Kidney epithelial cell (primary cell): ENCODE measurements around the gene CCDC88C. TPM values are rescaled to one million over a fixed set of nuclear protein-coding genes. Genes with fewer than 3 reads are reported as not detected.
A peak's percentile ranks its signal among the peaks of the same experiment; 100 is the strongest.

Experiments
- DNase-seq: peaks from one replicate; pipeline ENCODE4 v3.0.0-alpha.2; 2010; ENCODE audit warnings: low read depth
- H3K27me3 ChIP-seq: 2 replicates; pipeline ENCODE4 v1.6.0; 2011; ENCODE audit warnings: low read length; ENCODE audit not compliant: control insufficient read depth, insufficient read depth
- H3K36me3 ChIP-seq: 2 replicates; pipeline ENCODE4 v1.5.1; 2011; ENCODE audit warnings: low read length; ENCODE audit not compliant: control insufficient read depth, insufficient read depth
- H3K4me3 ChIP-seq: 2 replicates; pipeline ENCODE4 v1.5.1; 2011; ENCODE audit warnings: low read depth, mild to moderate bottlenecking, control low read depth, low read length
- total RNA-seq: library from RNA; depleted of rRNA; stranded (reverse); fragments of >200 nt; gene quantifications from 2 replicates; pipeline ENCODE4 v1.2.3, GENCODE V29; 2015
- TF ChIP-seq, protein P1 (sequence below): IDR thresholded peaks from 2 replicates; pipeline ENCODE4 v1.5.1; 2011; ENCODE audit warnings: mild to moderate bottlenecking, moderate library complexity, low read length, control low read depth, inconsistent platforms; ENCODE audit not compliant: insufficient read depth, poor library complexity, severe bottlenecking

CCDC88C gene
- total RNA-seq, 1 donor from 2014 or later = 22.4 TPM

DNA sequence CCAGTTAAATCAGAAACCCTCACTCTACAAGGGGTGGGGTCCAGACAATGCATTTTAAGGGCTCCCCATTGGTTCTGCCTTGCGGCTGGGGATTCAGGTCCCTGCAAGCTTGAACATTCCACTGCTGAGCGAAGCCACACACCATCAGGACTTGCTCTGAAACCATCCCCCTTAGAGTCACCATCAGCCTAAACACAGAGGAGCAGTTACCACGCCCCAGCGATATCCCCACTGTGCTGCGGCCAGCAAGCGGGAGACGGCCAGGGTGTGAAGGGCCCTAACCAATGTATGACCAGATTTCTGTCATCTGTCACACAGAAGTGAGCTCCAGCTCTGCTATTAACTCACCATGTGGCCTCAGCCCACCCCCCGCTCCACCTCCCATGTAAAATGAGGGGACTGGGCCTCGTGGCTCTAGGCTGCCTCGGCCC, 29.7 kb downstream of the CCDC88C start:
- no peak for DNase-seq
- TF ChIP-seq, protein P1, sequence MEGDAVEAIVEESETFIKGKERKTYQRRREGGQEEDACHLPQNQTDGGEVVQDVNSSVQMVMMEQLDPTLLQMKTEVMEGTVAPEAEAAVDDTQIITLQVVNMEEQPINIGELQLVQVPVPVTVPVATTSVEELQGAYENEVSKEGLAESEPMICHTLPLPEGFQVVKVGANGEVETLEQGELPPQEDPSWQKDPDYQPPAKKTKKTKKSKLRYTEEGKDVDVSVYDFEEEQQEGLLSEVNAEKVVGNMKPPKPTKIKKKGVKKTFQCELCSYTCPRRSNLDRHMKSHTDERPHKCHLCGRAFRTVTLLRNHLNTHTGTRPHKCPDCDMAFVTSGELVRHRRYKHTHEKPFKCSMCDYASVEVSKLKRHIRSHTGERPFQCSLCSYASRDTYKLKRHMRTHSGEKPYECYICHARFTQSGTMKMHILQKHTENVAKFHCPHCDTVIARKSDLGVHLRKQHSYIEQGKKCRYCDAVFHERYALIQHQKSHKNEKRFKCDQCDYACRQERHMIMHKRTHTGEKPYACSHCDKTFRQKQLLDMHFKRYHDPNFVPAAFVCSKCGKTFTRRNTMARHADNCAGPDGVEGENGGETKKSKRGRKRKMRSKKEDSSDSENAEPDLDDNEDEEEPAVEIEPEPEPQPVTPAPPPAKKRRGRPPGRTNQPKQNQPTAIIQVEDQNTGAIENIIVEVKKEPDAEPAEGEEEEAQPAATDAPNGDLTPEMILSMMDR = no peak
- H3K36me3 ChIP-seq = no peaks in the 10 kb centered on the region
- H3K27me3 ChIP-seq = no peaks in the 10 kb centered on the region
- H3K4me3 ChIP-seq = no peak overlapping the region

- no peaks in the 10 kb centered on the region for H3K36me3 ChIP-seq
- peak; percentile 37 for DNase-seq
- H3K4me3 ChIP-seq = no peak overlapping the region
- H3K27me3 ChIP-seq = no peaks in the 10 kb centered on the region
- TF ChIP-seq, protein P1 = peak; percentile 4
Measured at GRCh38 chr14:91387169-91387835, 30.3 kb downstream of the CCDC88C start.

DNA sequence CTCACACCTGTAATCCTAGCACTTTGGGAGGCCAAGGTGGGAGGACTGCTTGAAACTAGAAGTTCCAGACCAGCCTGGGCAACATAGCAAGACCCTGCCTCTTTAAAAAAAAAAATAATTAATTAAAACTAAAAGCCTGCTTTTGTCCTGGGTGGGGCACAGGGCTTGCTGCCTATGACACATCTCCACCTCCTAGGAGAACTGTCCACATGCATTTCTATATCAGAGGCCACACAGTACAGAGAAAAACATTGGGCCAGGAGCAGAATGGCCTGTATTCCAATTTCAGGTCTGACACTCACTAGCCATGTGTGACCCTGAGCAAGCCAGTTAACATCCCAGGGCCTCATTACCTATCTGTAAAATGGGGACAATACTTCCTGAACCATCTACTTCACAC, 31.9 kb downstream of the CCDC88C start:
- DNase-seq = no peak
- Histone ChIP-seq H3K36me3 (no peaks in the 10 kb centered on the region), H3K4me3 (no peak overlapping the region), H3K27me3 (no peaks in the 10 kb centered on the region)
- TF ChIP-seq, protein P1 = no peak

GRCh38 chr14:91385224-91385623, 32.4 kb downstream of the CCDC88C start:
- H3K4me3 ChIP-seq = no peak overlapping the region
- no peaks in the 10 kb centered on the region for H3K27me3 ChIP-seq
- DNase-seq = no peak
- TF ChIP-seq, protein P1 = no peak
- H3K36me3 ChIP-seq = no peaks in the 10 kb centered on the region

DNA sequence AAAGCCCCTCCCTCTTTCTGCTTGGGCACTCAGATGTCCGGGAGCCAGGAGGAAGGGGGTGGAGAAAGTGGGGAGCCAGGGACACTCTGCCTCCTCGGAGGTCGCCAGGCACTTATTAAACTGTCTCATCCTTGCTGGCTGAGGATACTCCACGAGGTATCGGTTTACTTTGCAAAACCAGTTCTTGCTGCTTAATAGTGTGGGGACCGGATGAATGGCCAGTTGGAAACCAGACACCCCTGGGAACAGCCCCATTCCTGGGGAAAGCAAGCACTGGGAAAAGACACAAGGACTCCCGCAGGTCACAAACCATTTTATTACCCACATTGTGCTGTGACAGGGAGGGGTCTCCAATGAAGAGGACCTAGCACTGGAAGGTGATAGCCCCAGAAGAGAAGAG, 34.2 kb downstream of the CCDC88C start:
- Histone ChIP-seq H3K4me3 (no peak overlapping the region), H3K27me3 (no peaks in the 10 kb centered on the region), H3K36me3 (no peaks in the 10 kb centered on the region)
- DNase-seq = no peak
- TF ChIP-seq, protein P1 = no peak
